Ovary (tissue), 3 donors: Measurements from ENCODE around the gene AMBRA1.
"Not testable (repeated sequence)": the region's sequence is repeated elsewhere in the genome, so short reads cannot be mapped to it uniquely, and the experiment has no call there.

Source experiments
- CTCF ChIP-seq, 3 donors: fragments of 450-650 bp in 2 of 3; fragments of 200-600 bp in 1 of 3; IDR thresholded peaks; one replicate each; pipeline versions ENCODE4 v1.5.1 to v1.8.0; 2016 to 2022; ENCODE audit warnings: antibody characterized with exemption in 3 of 3, mild to moderate bottlenecking in 1 of 3
- EP300 ChIP-seq: sonication (generic); formaldehyde crosslinking; IDR thresholded peaks from one replicate; pipeline ENCODE4 v1.6.1; 2017; ENCODE audit warnings: antibody characterized with exemption
- POLR2A ChIP-seq: fragments of 450-650 bp; IDR thresholded peaks from one replicate; pipeline ENCODE4 v1.6.1; 2017; ENCODE audit warnings: antibody characterized with exemption, mild to moderate bottlenecking, moderate library complexity
- donor health status: DM: no; HTN: no; CAD: no.

GRCh38 chr11:46583513-46583912, 10.3 kb downstream of the AMBRA1 start:
- TF ChIP-seq CTCF (IDR thresholded peaks at IDR 0.05); POLR2A; EP300: not testable (repeated sequence)
